ENCODE data around the gene NR1D1. TPM values are rescaled to one million over a fixed set of nuclear protein-coding genes. Genes with fewer than 3 reads are reported as not detected.

NR1D1 gene
- total and polyA plus RNA-seq, 2 of the 13 experiments (the other 11 are each of a cell fraction or from before 2014, with no cell fraction given) = 2.1 to 2.7 TPM

DNA sequence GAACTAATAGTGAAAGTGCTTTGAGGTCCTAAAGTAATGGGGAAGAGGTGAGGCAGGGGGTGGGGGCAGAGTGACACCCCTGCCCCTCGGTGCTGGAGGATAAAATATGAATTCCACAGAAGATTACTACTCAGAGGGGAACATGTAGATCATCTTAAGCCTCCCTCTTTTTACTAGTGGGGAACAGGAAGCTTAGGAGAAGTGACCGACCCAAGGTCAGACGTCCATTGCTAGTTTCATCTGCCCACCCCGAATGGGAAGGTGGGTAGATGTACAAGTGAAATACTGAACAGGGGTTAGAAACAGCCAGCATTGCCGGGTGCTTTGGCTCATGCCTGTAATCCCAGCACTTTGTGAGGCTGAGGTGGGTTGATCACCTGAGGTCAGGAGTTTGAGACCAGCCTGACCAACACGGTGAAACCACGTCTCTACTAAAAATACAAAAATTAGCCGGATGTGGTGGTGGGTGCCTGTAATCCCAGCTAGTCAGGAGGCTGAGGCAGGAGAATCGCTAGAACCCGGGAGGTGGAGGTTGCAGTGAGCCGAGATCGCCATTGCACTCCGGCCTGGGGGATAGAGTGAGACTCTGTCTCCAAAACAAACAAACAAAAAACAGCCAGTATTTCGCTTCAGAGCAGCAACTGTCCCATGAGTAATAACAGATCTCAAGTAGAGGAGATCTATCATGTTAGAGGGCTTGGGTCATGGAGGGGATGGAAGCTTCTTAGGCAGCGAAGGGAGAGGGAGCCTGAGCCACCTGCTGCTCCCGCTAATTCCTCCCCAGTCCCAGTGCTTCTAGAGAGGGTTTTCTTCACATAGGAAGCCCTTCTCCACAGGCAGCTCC is 1.2 kb upstream of the NR1D1 start (continued):
- TF ChIP-seq, protein P1, sequence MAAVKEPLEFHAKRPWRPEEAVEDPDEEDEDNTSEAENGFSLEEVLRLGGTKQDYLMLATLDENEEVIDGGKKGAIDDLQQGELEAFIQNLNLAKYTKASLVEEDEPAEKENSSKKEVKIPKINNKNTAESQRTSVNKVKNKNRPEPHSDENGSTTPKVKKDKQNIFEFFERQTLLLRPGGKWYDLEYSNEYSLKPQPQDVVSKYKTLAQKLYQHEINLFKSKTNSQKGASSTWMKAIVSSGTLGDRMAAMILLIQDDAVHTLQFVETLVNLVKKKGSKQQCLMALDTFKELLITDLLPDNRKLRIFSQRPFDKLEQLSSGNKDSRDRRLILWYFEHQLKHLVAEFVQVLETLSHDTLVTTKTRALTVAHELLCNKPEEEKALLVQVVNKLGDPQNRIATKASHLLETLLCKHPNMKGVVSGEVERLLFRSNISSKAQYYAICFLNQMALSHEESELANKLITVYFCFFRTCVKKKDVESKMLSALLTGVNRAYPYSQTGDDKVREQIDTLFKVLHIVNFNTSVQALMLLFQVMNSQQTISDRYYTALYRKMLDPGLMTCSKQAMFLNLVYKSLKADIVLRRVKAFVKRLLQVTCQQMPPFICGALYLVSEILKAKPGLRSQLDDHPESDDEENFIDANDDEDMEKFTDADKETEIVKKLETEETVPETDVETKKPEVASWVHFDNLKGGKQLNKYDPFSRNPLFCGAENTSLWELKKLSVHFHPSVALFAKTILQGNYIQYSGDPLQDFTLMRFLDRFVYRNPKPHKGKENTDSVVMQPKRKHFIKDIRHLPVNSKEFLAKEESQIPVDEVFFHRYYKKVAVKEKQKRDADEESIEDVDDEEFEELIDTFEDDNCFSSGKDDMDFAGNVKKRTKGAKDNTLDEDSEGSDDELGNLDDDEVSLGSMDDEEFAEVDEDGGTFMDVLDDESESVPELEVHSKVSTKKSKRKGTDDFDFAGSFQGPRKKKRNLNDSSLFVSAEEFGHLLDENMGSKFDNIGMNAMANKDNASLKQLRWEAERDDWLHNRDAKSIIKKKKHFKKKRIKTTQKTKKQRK (IDR thresholded peaks at IDR 0.05; ENCODE audit: low read length) = no peak
- TF ChIP-seq, protein P2, sequence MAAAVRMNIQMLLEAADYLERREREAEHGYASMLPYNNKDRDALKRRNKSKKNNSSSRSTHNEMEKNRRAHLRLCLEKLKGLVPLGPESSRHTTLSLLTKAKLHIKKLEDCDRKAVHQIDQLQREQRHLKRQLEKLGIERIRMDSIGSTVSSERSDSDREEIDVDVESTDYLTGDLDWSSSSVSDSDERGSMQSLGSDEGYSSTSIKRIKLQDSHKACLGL (CRISPR knock-in tag; IDR thresholded peaks at IDR 0.05) = no peak
- TF ChIP-seq KLF16 (CRISPR knock-in tag; IDR thresholded peaks at IDR 0.05) = no peak
- TF ChIP-seq RFXAP (CRISPR knock-in tag; IDR thresholded peaks at IDR 0.05; ENCODE audit: borderline replicate concordance) = no peak
- TF ChIP-seq REPIN1 (CRISPR knock-in tag; IDR thresholded peaks at IDR 0.05; ENCODE audit: borderline replicate concordance, low read depth) = no peak
- peak; percentile 46; the same call in 1 of the 2 replicates for TF ChIP-seq ZMYM3 (CRISPR knock-in tag; IDR thresholded peaks at IDR 0.05)
- TF ChIP-seq IRF2 (CRISPR knock-in tag; IDR thresholded peaks at IDR 0.05) = peak; percentile 3; the same call in 1 of the 2 replicates
- TF ChIP-seq AHR (CRISPR knock-in tag; IDR thresholded peaks at IDR 0.05) = 0 out of 2 replicates have a peak, but pooled peaks have one; percentile 15
- no peak for TF ChIP-seq JUNB (CRISPR knock-in tag; IDR thresholded peaks at IDR 0.05; ENCODE audit: borderline replicate concordance)
- TF ChIP-seq, protein P3, sequence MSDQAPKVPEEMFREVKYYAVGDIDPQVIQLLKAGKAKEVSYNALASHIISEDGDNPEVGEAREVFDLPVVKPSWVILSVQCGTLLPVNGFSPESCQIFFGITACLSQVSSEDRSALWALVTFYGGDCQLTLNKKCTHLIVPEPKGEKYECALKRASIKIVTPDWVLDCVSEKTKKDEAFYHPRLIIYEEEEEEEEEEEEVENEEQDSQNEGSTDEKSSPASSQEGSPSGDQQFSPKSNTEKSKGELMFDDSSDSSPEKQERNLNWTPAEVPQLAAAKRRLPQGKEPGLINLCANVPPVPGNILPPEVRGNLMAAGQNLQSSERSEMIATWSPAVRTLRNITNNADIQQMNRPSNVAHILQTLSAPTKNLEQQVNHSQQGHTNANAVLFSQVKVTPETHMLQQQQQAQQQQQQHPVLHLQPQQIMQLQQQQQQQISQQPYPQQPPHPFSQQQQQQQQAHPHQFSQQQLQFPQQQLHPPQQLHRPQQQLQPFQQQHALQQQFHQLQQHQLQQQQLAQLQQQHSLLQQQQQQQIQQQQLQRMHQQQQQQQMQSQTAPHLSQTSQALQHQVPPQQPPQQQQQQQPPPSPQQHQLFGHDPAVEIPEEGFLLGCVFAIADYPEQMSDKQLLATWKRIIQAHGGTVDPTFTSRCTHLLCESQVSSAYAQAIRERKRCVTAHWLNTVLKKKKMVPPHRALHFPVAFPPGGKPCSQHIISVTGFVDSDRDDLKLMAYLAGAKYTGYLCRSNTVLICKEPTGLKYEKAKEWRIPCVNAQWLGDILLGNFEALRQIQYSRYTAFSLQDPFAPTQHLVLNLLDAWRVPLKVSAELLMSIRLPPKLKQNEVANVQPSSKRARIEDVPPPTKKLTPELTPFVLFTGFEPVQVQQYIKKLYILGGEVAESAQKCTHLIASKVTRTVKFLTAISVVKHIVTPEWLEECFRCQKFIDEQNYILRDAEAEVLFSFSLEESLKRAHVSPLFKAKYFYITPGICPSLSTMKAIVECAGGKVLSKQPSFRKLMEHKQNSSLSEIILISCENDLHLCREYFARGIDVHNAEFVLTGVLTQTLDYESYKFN (CRISPR knock-in tag; conservative IDR thresholded peaks at IDR 0.05) = no peak
- TF ChIP-seq, protein P4, sequence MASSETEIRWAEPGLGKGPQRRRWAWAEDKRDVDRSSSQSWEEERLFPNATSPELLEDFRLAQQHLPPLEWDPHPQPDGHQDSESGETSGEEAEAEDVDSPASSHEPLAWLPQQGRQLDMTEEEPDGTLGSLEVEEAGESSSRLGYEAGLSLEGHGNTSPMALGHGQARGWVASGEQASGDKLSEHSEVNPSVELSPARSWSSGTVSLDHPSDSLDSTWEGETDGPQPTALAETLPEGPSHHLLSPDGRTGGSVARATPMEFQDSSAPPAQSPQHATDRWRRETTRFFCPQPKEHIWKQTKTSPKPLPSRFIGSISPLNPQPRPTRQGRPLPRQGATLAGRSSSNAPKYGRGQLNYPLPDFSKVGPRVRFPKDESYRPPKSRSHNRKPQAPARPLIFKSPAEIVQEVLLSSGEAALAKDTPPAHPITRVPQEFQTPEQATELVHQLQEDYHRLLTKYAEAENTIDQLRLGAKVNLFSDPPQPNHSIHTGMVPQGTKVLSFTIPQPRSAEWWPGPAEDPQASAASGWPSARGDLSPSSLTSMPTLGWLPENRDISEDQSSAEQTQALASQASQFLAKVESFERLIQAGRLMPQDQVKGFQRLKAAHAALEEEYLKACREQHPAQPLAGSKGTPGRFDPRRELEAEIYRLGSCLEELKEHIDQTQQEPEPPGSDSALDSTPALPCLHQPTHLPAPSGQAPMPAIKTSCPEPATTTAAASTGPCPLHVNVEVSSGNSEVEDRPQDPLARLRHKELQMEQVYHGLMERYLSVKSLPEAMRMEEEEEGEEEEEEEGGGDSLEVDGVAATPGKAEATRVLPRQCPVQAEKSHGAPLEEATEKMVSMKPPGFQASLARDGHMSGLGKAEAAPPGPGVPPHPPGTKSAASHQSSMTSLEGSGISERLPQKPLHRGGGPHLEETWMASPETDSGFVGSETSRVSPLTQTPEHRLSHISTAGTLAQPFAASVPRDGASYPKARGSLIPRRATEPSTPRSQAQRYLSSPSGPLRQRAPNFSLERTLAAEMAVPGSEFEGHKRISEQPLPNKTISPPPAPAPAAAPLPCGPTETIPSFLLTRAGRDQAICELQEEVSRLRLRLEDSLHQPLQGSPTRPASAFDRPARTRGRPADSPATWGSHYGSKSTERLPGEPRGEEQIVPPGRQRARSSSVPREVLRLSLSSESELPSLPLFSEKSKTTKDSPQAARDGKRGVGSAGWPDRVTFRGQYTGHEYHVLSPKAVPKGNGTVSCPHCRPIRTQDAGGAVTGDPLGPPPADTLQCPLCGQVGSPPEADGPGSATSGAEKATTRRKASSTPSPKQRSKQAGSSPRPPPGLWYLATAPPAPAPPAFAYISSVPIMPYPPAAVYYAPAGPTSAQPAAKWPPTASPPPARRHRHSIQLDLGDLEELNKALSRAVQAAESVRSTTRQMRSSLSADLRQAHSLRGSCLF (CRISPR knock-in tag; IDR thresholded peaks at IDR 0.05; ENCODE audit: borderline replicate concordance) = no peak
- no peak for TF ChIP-seq ZBTB42 (CRISPR knock-in tag; IDR thresholded peaks at IDR 0.05)
- TF ChIP-seq, protein P5, sequence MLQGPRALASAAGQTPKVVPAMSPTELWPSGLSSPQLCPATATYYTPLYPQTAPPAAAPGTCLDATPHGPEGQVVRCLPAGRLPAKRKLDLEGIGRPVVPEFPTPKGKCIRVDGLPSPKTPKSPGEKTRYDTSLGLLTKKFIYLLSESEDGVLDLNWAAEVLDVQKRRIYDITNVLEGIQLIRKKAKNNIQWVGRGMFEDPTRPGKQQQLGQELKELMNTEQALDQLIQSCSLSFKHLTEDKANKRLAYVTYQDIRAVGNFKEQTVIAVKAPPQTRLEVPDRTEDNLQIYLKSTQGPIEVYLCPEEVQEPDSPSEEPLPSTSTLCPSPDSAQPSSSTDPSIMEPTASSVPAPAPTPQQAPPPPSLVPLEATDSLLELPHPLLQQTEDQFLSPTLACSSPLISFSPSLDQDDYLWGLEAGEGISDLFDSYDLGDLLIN (CRISPR knock-in tag; IDR thresholded peaks at IDR 0.05; ENCODE audit: borderline replicate concordance) = no peak
- peak; percentile 55; the same call in 1 of the 2 replicates for TF ChIP-seq ZNF776 (CRISPR knock-in tag; IDR thresholded peaks at IDR 0.05)
